CD4-positive, alpha-beta T cell treated with Interleukin-15 for 4 hours (primary cell): ENCODE results near the gene PLB1.

Source experiments
- DNase-seq: peaks from one replicate; pipeline ENCODE4 v3.0.0-alpha.2; 2020; ENCODE audit warnings: low spot score

PLB1 gene

GRCh38 chr2:28667261-28667660 lies 171.4 kb downstream of the PLB1 start:
- DNase-seq: no peak

- no peak for DNase-seq
These were observed 172.4 kb downstream of the PLB1 start for GRCh38 chr2:28668106-28668814.

DNA sequence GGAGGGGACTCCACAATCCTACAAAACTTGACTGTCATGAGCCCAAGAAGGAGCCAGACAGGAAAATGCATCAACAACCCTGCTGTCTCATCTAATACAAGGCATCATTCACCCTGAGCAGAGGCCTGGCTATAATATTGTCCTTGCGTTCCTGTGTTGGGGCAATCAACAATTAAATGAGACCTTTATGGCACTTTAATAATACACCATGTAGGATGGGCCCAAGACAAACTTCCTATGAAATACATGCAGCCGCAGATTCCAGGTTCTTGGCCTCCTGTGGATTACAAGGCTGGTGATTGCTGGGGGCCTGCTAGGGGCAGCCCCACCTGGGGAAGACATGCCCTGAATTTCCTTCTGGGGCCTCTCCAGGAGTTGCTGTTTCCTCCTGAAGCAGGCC lies 173.0 kb downstream of the PLB1 start:
- DNase-seq: no peak

DNA sequence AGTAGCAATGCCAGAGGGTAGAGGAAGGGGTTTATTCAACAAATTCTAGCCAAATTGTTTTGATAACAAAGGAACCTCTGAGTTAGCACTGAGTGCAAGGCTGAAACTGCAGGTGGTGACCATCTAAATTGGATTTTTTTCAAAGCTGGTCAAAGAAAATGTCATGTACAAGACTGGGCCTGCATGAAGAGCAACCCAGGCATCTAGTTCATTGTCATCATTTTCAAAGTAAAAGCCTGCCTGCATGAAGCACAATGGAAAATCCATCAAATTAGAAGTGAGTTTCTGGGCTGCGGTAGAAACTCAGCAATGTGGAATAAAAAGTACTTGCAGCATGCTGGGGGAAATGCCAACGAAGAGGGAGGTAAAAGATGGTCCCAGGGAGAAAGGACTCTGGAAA lies 175.0 kb downstream of the PLB1 start:
- DNase-seq: no peak

DNA sequence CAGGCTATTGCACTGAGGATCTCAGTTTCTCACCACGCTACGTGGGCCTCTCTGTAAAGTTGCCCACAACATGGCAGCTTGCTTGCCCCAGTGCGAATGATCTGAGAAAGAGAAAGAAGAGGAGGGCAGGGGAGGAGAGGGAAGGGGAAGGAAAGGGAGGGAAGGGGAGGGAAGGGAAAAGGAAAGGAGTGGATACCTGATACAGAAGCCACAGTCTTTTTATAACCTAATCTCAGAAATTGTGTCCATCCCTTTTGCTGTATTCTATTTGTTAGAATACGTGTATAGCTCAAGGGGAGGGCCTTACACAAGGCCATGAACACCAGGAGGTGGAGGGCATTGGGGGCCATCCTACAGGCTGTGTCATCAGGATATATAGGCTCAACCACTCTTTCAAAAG lies 177.5 kb downstream of the PLB1 start:
- DNase-seq: no peak

- no peak for DNase-seq
These were observed 178.3 kb downstream of the PLB1 start for GRCh38 chr2:28674062-28674712.

- DNase-seq: no peak
These were observed 178.8 kb downstream of the PLB1 start for GRCh38 chr2:28674713-28675068.

DNA sequence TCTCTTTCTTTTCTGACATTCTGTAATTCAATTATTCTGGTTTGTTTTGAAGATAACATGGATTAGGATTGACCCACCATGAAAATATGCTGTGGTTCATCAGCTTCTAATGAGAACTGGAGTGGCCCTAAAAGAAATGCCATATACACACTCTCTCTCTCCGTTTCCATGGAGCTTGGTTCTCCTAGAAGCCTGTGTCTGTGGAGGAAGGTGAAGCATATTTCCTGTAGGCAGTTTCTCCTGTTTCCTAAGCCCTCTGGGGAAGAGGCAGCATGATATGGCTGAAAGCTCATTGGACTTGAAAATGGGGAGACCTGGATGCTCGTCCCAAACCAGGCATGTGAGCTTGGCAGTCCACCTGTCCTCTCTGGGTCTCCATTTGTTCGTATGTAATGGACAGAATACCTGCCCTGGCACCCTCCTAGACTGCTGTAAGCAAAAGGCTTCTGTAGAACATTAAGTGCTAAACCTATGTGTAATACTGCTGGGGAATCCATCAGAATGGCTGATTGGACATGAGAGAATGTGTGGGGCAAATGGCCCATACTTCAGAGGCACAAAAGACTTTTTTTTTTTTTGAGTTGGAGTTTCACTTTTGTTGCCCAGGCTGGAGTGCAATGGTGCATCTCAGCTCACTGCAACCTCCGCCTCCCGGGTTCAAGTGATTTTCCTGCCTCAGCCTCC lies 180.4 kb downstream of the PLB1 start:
- DNase-seq: no peak

DNA sequence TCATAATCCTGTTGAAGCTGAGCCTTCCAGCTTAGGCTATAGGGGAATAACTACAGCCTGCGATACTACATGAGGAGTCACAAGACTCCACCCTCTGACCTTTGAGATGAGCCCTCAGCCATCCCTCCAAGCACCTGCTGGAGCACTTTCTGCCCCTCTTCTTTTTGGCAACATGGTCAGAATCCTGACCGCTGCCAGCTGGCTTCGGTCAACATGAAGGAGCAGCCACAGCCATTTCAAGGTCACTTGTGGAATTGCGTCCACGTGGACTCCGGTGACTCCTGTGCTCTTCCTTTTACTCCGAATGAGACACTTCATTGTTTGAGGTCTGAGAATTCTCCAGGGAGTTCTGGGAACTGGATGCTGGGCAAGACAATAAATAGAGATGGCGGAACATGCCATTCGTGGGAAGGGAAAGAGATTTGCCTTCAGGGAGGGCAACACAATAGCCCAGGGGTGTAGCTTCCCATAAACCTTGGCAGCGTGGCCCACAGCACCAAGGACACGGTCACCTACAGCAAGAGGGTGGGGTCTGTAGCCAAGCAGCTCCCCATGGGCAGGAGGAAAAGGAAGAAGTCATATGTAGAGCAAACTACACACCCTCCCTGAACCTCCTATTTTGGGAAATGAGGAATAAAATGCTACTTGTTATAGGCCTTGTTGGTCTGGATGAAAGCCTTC lies 182.5 kb downstream of the PLB1 start:
- DNase-seq: no peak

- no peak for DNase-seq
These were observed 183.1 kb downstream of the PLB1 start for GRCh38 chr2:28678944-28679343.

DNA sequence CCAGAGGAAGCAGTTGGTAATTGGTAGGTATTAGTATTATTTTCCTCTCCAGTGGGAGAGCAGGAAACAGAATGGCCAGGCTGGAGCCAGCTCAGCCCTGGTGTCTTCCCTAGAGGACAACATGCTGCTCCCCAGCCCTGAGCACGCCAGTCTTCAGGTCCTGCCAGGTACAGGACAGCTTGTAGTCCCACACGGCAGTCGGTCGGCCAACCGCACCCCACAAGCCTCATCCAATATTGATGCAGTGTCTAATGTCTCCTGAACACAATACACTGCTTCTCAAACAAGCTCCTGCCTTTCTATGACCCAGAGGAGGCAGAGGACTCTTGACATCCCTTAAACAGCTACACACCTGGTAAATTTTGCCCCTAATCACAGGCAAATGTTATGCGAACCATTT lies 184.8 kb downstream of the PLB1 start:
- no peak for DNase-seq

DNA sequence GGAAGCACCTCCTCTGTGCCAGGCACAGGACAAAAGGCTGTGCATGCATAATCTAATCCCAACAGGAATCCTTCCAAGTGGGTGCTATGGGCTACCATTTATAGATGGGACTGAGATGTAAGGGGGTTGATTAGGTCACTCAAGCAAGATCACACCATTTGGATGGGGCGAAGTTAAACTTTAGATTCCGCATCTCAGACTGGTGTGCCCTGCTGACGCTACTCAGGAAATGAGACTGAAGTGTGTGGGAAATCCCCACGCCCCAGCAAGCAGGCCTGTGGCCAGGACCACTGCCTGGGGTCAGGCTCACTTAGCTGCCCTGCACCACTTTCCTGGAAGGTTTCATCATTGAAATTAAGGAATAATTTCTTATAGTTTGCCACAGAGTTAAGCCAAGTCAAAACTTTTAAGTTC lies 185.3 kb downstream of the PLB1 start:
- DNase-seq: peak; percentile 71

DNA sequence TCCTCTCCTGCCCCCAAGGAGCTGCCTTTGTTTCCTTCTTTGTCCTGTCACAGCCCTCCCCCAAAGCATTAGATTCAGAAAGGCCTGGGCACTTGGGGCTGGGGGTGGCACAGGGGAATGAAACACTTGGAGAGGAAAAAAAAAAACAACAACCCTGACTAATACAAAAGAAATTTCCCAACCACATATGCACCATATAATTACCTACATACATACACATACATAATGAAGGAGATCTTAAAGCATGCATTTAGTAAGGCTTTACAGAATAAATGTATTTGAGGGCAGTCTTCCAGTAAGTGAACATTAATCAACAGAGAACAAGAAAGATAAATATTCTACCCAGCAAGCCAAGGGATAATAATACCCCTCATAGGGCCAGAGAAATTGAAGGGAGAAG lies 185.7 kb downstream of the PLB1 start:
- DNase-seq: no peak

GRCh38 chr2:28683100-28683706 lies 187.3 kb downstream of the PLB1 start:
- DNase-seq: no peak

DNA sequence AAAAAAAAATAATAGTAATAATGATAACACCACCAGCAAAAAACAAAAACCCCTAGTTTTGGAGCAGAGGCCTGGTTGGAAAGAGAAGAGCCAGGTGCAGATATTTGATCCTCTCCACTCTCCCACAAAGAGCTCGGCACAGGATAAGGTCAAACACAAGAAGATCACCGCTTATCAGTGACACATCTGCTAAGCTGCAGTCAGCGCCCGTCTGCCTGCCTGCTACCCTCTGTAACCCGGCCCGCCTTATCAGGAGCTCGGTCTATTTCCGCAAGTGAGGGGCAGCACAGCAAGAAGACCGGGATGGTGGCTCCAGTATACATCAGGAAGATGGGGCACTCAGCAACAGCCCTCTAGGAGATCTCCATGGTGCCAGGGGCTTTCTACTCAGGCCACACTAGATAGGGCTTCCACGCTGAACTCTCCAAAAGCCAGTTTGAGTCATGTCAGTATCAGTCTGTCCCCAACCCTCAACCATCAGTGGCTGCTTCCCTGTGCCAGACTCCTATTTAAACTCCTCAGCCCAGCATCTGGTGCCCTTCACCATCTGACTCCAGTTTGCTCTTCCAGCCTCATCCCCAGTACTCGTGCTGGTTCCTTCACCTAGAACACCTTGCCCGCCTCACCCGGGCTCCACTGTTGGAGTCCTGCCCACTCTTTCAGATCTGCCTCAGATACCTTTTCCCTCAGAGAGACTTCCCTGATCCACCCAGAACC lies 188.4 kb downstream of the PLB1 start:
- no peak for DNase-seq

DNA sequence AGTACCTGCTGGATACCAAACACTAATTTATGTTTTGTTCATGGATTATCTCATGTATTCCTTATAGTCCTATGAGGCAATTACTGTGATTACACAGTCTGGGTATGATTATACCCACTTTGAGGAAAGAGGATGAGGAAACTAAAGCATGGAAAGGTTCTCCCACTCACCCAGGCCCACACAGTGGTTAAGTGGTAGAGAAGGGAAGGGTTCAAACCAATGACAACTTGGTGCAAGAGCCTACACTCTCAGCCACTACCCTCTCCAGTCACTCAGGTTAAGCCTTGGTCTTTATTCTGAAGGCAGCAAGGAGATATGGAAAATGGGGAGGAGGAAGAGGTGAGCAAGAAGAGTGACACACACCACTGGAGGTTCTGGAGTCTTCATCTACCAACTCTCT lies 191.3 kb downstream of the PLB1 start:
- no peak for DNase-seq

GRCh38 chr2:28687640-28688385 lies 192.0 kb downstream of the PLB1 start:
- no peak for DNase-seq

DNA sequence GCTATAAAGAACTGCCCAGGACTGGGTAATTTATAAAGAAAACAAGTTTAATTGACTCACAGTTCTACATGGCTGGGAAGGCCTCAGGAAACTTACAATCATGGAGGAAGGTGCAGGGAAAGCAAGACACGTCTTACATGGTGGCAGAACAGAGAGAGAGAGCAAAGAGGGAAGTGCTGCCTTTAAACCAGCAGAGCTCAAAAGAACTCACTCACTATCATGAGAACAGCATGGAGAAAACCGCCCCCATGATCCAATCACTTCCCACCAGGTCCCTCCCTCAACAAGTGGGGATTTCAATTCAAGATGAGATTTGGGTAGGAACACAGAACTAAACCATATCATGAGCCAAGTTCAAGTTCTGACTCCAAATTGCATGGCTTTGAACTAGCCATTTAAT lies 193.0 kb downstream of the PLB1 start:
- no peak for DNase-seq

DNA sequence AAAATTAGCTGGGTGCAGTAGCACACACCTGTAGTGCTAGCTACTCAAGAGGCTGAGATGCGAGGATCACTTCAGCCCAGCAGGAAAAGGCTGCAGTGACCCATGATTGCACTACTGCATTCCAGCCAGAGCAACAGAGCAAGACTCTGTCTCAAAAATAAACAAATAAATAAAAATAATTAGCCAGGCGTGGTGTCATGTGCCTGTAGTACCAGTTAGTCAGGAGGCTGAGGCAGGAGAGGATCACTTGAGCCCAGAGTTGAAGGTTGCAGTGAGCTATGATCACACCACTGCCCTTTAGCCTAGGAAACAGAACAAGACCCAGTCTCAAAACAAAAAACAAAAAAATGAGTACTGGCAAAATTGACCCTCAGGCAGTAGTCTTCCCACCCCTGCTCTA lies 193.9 kb downstream of the PLB1 start:
- no peak for DNase-seq

DNA sequence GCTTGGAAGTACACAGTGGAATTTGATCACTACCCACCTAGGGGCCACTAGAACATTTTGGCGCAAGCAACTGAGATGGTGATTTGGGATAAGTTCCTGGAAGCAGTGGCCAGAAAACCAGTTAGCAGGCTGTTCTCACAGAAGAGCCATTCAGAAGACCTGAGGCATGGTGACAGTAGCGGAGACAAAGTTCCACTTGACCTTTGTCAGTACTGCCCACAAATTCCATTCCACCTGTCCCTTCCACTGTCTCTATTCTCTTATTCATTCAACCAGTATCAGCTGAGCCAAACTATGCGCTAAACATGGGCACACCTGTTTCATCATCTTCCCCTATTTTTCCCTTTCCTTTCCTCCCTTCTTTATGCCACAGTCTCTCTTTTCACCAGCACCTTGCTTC lies 196.6 kb downstream of the PLB1 start:
- DNase-seq: no peak

DNA sequence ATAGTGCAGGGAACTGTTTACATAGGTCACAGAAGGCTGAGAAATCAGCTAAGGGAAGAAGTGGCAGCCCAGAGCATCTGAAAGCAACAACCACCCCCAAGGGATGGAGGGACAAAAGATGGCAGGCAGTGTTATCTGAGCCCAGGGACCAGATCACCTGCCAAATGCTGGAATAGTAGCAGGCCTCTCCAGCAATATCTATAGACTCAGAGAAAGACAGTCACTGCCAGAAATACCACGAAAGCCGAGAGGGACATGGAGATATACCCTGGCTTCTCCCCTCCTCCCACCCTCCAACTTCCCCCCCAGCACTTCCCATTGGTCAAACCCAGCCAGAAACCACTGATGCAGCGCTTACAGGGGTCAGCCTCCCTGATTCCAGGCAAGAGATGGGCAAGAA lies 197.4 kb downstream of the PLB1 start:
- DNase-seq: no peak
